Stomach (tissue), 4 donors: Measurements from ENCODE around the gene AKAP12.

ENCODE experiments used
- EP300 ChIP-seq: sonication (generic); formaldehyde crosslinking; IDR thresholded peaks from one replicate; pipeline ENCODE4 v1.6.1; 2017; ENCODE audit warnings: antibody characterized with exemption
- POLR2A ChIP-seq, 4 donors: fragments of 450-650 bp; IDR thresholded peaks; one replicate each; pipeline ENCODE4 v1.6.1; 2016; ENCODE audit warnings: antibody characterized with exemption in 4 of 4, control low read depth in 2 of 4, mild to moderate bottlenecking in 1 of 4, moderate library complexity in 1 of 4
- TF ChIP-seq, protein P1 (sequence below), 7 experiments: fragments of 450-650 bp in 4 of 7; fragments of 200-600 bp in 3 of 7; sonication (generic) in 3 of 7; IDR thresholded peaks; one replicate each; pipeline ENCODE4 v1.5.1; 2016 to 2019; ENCODE audit warnings: antibody characterized with exemption in 7 of 7, control low read depth in 2 of 7, mild to moderate bottlenecking in 1 of 7

DNA sequence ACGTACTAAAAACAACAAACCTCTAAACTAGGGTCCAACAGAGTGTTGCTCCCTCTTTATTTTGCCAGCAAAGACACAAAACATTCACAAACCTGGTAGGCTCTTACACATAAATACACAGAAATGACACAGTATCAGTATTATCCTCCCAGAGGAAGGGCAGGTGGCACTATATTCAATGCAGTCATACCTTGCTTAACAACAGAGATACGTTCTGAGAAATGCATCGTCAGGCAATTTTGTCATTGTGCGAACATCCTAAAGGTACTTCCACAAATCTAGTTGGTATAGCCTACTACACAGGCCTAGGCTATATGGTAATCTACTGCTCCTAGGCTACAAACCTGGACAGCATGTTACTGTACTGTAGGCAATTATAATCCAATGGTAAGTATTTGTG lies 142.0 kb downstream of the AKAP12 start:
- TF ChIP-seq, protein P1, sequence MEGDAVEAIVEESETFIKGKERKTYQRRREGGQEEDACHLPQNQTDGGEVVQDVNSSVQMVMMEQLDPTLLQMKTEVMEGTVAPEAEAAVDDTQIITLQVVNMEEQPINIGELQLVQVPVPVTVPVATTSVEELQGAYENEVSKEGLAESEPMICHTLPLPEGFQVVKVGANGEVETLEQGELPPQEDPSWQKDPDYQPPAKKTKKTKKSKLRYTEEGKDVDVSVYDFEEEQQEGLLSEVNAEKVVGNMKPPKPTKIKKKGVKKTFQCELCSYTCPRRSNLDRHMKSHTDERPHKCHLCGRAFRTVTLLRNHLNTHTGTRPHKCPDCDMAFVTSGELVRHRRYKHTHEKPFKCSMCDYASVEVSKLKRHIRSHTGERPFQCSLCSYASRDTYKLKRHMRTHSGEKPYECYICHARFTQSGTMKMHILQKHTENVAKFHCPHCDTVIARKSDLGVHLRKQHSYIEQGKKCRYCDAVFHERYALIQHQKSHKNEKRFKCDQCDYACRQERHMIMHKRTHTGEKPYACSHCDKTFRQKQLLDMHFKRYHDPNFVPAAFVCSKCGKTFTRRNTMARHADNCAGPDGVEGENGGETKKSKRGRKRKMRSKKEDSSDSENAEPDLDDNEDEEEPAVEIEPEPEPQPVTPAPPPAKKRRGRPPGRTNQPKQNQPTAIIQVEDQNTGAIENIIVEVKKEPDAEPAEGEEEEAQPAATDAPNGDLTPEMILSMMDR (IDR thresholded peaks at IDR 0.05) = no peak
- TF ChIP-seq EP300 = no peak
- no peak for TF ChIP-seq POLR2A (IDR thresholded peaks at IDR 0.05)
